Stimulated activated CD8-positive, alpha-beta memory T cell treated with anti-CD3 and anti-CD28 coated beads, Interleukin-15, amount 100 ng/mL, for 48 hours (primary cell): ENCODE data around the gene GNAQ.

ENCODE experiments used
- DNase-seq, 2 donors: peaks; one replicate each; pipeline ENCODE4 v3.0.0-alpha.2; 2020; ENCODE audit warnings: low read depth in 2 of 2

The GNAQ gene

DNA sequence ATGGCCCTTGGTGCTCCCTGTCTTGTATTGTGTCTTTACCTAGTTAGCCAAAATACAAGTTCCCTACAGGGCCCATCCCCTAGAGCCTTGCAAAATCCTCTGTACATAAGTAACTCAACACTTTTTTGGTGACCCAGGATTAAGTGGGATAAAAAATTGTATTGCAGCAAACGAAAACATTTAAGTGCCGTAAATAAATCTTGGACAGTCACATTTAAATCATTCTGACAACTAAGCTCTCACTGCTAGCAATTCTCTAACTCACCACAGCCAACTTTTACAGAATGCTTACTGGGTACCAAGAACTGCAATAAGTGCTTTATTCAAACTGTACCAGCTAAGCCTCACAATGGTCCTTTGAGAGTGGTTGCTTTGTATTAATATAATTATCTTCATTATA, 56.6 kb downstream of the GNAQ start:
- no peak for DNase-seq

GRCh38 chr9:77974434-77974833, 57.2 kb downstream of the GNAQ start:
- DNase-seq = no peak

GRCh38 chr9:77969083-77969482, 62.5 kb downstream of the GNAQ start:
- DNase-seq = no peak

DNA sequence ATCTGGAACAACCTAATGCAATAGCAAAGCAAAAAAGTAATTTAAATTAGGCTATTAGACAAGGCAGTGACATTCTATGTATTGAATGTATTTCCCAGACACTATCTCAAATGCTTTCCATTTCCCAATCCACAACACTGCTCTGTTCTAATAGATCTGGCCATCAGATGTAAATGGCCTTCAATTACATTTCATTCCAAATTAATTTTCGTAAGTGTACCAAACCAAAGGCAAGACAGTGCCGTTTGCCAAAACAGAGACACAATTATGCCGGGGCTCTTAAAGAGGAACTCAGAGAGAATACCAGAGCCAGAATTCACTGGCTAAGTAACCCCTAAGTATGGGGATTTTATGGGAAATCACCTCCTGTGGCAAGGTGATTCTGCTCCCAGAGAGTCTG, 63.1 kb downstream of the GNAQ start:
- DNase-seq = no peak

DNA sequence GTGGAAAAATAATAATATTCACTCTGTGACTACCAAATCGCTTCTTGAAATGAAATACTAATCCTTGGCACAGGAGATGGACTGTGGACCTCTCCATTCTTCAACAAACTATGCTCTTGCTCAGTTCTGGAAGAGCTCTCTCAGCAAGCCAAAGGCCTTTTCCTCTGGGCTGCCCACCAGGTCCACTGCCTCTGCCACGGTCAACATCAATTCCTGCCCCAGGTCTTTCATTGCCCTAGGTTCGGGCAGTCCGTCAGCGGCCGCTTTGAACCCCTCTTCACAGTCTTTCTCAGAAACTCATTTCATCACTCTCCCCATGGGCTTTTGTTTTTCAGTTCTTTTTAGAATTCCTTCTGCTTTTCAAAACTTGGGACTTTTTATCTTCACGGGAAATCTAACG, 64.9 kb downstream of the GNAQ start:
- no peak for DNase-seq

DNA sequence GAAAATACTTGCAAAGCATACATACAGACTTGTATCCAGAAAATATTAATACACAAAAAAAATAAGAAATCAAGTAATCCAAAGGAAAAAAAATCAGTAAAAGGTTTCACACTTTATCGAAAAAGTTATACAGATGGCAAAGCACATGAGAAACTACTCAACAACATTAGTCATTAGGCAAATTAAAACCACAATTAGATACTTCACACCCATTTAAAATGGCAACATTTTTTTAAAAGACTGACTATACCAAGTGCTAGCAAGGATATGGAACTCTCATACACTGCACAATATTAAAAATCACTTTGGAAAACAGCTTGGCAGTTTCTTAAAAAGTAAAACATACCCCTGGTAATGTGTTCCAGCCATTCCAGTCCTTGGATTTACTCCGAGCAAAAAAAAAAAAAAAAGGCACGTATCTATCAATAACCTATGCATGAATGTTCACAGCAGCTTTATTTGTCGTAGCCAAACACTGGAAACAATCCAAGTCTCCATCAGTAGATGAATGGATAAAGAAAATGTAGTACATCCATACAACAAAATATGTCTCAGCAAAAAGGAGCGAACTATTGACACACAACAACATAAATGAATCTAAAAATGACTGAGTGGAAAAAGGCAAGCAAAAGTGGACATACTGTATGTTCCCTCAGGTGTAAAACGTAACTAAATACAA, 66.0 kb downstream of the GNAQ start:
- DNase-seq = no peak

GRCh38 chr9:77964258-77964657, 67.4 kb downstream of the GNAQ start:
- no peak for DNase-seq

DNA sequence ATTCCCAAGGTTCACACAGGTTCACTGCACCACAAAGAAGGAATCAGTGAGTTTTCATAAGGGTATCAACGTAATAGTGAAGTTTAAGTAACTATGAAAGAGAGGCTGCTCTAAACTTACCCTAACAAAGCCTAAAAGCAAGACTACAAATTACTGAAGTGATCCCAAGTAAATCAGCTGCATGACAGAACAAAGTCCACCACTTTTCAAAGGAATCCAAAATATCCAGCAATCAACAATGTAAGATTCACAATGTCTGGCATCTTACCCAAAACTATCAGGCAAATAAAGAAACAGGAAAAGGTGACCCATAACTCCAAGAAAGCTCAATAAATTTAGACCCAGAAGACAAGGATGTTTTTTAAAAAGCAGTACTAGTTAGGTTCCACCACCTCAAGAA, 70.1 kb downstream of the GNAQ start:
- DNase-seq = no peak

DNA sequence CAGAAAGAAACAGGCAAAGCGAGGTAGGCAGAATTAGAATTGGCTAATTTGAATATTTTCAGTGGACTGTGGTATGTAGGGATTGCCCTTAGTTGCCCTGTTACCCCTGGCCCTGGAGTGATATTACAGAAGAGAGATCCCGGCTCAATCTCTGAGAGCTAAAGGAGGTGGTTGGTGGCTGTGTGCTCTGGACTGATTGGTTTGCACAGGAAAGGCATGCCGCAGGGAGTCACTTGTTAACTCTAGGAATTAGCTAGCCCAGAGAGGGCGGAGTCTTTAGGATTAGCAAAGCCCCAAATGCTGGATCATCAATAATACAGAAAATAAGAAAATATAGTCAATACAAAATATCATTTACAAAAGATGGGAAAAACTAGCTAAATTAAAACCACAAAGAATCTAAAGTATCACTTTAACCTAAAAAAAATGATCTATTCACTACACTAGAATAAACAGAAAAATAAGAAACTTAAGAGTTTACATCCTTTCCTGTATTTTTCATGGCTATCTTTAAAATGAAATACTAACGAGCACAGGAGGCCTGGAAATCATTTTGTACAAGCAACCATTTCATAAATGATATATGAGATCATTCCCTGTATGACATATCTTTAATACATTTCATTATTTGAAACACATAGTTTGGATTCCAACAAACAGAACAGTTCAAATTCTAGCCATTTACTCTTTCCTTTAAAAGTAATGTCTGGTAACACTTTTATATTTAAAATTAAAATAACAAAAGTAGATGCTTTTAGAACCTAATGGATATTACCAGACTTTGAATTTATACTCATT, 71.1 kb downstream of the GNAQ start:
- DNase-seq = no peak

GRCh38 chr9:77959803-77960202, 71.8 kb downstream of the GNAQ start:
- DNase-seq = no peak

DNA sequence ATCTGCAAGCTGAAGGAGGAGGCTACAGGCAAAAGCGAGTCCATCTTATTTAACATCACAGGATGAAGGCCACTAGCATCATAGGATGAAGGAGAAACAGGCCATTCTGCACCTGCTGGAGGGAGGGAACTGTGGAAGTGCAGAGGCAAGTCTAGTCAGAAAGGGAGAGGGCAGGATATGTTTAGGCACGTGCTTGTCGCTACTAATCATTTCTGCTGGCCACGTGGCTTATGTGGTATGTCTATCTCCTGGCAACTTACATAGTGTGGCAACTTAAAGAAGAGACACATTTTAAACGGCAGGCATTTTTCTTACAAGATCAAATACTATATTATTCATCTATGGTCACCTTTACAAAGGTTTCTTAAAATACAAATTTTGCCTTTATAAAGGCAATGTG, 74.0 kb downstream of the GNAQ start:
- no peak for DNase-seq

- DNase-seq = no peak
Measured at GRCh38 chr9:77956555-77956954, 75.1 kb downstream of the GNAQ start.

DNA sequence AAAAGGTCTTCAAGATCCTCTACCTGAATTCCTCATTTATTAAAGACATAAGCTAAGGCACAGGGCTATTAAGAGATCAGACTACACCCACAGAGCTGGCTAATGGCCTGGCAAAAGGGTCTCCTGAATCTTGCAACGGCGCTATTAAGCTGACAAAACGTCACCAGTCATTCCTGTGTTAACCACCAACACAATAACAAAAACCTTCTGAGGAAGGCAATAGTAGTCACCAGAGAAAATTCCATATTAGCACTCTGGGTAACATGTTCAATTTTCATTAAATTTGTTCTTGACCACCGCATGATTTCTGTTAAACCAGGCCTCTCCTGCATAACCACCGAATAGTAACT, 77.0 kb downstream of the GNAQ start:
- DNase-seq = no peak

- DNase-seq = no peak
Measured at GRCh38 chr9:77954013-77954665, 77.5 kb downstream of the GNAQ start.

DNA sequence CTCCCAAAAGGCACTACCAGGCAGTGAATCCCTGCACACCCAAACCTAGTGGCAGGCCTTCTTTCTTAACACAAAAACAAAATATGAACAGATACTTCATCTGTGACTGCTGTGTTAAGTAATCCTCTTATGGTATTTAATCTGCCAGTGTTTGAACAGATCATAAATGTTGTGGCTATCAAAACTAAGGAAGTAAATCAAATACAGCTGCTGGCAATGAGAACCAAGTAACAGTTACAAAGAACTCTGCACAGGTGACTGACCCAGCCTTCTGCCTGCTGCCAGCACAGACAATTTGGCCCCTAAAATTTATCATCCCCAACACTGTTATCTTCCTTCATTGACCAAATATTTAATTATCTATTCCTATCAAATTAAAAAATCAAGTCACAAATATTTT, 78.0 kb downstream of the GNAQ start:
- no peak for DNase-seq

GRCh38 chr9:77952635-77953328, 78.8 kb downstream of the GNAQ start:
- no peak for DNase-seq

- no peak for DNase-seq
Measured at GRCh38 chr9:77951369-77951768, 80.2 kb downstream of the GNAQ start.

GRCh38 chr9:77949751-77950436, 81.7 kb downstream of the GNAQ start:
- no peak for DNase-seq

DNA sequence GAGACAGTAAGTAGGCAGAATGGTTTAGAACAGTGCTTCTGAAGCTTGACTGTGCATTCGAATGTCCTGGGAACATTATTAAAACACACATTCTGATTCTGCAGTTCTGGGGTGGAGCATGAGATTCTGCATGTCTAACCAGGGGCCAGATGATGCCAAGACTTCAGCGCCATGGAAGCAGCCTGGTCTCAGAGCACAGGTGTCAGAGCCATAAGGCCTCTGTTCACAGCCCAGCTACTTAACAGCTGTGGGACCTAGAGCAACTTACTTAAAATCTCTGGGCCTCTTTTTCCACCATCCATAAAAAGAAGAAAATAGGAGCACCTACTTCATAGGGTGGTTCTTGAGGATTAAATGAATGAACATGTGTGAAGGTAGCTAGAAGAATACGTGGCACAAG, 84.0 kb downstream of the GNAQ start:
- no peak for DNase-seq

DNA sequence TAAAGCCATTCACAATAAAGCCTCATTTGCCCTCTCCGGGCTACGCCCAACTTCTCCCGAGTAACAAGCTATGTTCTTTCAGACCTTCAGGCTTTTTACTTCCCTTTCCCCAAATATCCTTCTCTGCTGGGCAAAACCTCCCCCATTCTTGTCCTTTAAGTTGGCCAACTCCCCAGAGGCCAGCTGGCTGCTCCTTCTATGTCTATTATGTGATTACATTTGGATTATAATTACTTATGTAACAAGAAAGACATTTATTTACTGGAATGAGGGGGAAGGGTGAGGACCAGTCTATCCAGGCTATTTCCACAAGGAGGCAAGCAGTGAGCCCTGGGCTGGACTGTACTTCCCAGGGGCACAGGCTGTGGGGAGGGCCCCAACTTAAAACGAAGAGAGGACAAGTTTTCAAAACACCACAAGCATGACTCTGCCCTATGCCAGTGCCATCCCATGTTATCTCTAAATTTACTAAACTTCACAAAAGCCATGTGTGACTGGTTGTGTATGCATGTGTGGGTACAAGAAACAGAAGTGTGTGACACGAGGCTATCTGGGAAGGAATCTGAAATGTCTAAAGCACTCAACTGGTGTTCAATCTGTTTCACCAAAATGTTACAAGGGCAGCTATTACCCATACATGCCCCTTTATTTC, 84.5 kb downstream of the GNAQ start:
- no peak for DNase-seq

- no peak for DNase-seq
Measured at GRCh38 chr9:77946296-77946695, 85.3 kb downstream of the GNAQ start.
